Esophagus muscularis mucosa (tissue), 4 donors: Measurements from ENCODE around the gene FCHO2. TPM values are rescaled to one million over a fixed set of nuclear protein-coding genes. Genes with fewer than 3 reads are reported as not detected.
"Not testable (repeated sequence)": the region's sequence is repeated elsewhere in the genome, so short reads cannot be mapped to it uniquely, and the experiment has no call there.

Experiments used
- DNase-seq: peaks from one replicate; pipeline ENCODE4 v3.0.0-alpha.2; 2017; ENCODE audit errors: extremely low spot score
- H3K27ac ChIP-seq, 4 donors: fragments of 200-600 bp; sonication (generic); replicated peaks in 1 of 4; 1 replicate in 3 of 4; 2 replicates in 1 of 4; pipeline ENCODE4 v1.5.1; 2016 to 2019; ENCODE audit warnings: mild to moderate bottlenecking in 1 of 4
- H3K27me3 ChIP-seq, 4 donors: fragments of 200-600 bp; sonication (generic); one replicate each; pipeline versions ENCODE4 v1.5.1 to v1.6.0; 2016 to 2019
- H3K36me3 ChIP-seq, 4 donors: fragments of 200-600 bp; sonication (generic); one replicate each; pipeline ENCODE4 v1.5.1; 2016 to 2019
- H3K4me1 ChIP-seq, 4 donors: fragments of 200-600 bp; sonication (generic); one replicate each; pipeline ENCODE4 v1.5.1; 2016 to 2019
- H3K4me3 ChIP-seq, 4 donors: fragments of 200-600 bp; sonication (generic); 1 replicate in 2 of 4; 2 replicates in 2 of 4; pipeline ENCODE4 v1.5.1; 2016 to 2019; ENCODE audit warnings: mild to moderate bottlenecking in 4 of 4, moderate library complexity in 1 of 4
- H3K9me3 ChIP-seq, 4 donors: fragments of 200-600 bp; sonication (generic); 1 replicate in 3 of 4; 2 replicates in 1 of 4; pipeline ENCODE4 v1.5.1; 2016 to 2019
- EP300 ChIP-seq: sonication (generic); formaldehyde crosslinking; IDR thresholded peaks from one replicate; pipeline ENCODE4 v1.6.1; 2017; ENCODE audit warnings: antibody characterized with exemption
- POLR2A ChIP-seq: fragments of 450-650 bp; IDR thresholded peaks from one replicate; pipeline ENCODE4 v1.6.1; 2017; ENCODE audit warnings: antibody characterized with exemption, moderate library complexity, mild to moderate bottlenecking, low read depth
- POLR2AphosphoS5 ChIP-seq, 2 donors: sonication (generic); formaldehyde crosslinking; IDR thresholded peaks; one replicate each; pipeline ENCODE4 v1.6.1; 2017; ENCODE audit warnings: antibody characterized with exemption in 2 of 2
- WGBS: methylation state at CpG from one replicate; pipeline ENCODE4 v1.1.5; 2018; 5-methylcytosine and 5-hydroxymethylcytosine counted together
- intact Hi-C: fragments of 100-400 bp; cut with DNase I; formaldehyde crosslinking; loops from one replicate; pipeline ENCODE4 v1.15.1; 2023
- total RNA-seq, 4 donors: library from RNA; depleted of rRNA; stranded (reverse); fragments of >200 nt; gene quantifications; one replicate each; pipeline versions ENCODE4 v1.1.0 to v1.2.1, GENCODE V29; 2016
- TF ChIP-seq, protein P1 (sequence below), 3 experiments: fragments of 200-600 bp in 2 of 3; fragments of 450-650 bp in 1 of 3; sonication (generic) in 2 of 3; IDR thresholded peaks; one replicate each; pipeline ENCODE4 v1.5.1; 2017 to 2019; ENCODE audit warnings: antibody characterized with exemption in 3 of 3, mild to moderate bottlenecking in 2 of 3, moderate library complexity in 1 of 3

The FCHO2 gene
- total RNA-seq, 4 donors from 2014 or later: 19.7 to 26.6 (median 23.1) TPM

DNA sequence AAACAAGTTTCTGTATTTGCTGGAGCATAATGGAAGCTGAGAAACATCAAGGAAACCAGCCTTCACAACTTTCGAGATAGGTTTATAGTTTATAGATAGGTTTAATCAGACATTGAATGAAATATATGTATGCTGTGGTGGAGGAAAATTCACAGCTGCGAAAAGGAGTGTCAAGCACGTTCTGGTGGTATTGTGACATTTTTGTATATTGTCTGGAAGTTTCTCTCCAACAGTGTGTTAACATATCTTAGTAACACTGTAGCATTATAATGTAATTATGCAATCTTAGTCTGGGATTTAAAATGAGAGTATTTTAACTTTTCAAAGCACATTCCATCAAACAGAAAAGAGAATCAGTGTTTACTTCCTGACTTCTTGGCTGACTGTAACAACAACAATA, 50.0 kb downstream of the FCHO2 start:
- no peak for DNase-seq
- no peaks in the 10 kb centered on the region for H3K27me3 ChIP-seq
- no peak overlapping the region for H3K4me3 ChIP-seq
- intact Hi-C loops: no loop called here
- 79% methylated on average over 3 of the region's 3 CpGs for WGBS
- H3K4me1 ChIP-seq: no peaks in the 10 kb centered on the region
- TF ChIP-seq, protein P1, sequence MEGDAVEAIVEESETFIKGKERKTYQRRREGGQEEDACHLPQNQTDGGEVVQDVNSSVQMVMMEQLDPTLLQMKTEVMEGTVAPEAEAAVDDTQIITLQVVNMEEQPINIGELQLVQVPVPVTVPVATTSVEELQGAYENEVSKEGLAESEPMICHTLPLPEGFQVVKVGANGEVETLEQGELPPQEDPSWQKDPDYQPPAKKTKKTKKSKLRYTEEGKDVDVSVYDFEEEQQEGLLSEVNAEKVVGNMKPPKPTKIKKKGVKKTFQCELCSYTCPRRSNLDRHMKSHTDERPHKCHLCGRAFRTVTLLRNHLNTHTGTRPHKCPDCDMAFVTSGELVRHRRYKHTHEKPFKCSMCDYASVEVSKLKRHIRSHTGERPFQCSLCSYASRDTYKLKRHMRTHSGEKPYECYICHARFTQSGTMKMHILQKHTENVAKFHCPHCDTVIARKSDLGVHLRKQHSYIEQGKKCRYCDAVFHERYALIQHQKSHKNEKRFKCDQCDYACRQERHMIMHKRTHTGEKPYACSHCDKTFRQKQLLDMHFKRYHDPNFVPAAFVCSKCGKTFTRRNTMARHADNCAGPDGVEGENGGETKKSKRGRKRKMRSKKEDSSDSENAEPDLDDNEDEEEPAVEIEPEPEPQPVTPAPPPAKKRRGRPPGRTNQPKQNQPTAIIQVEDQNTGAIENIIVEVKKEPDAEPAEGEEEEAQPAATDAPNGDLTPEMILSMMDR (IDR thresholded peaks at IDR 0.05): no peak
- TF ChIP-seq POLR2A (no peak), POLR2AphosphoS5 (IDR thresholded peaks at IDR 0.05) (no peak), EP300 (no peak)
- peaks cover 0 to 20% (median 4%) of the 10 kb centered on the region in 4 donors for H3K36me3 ChIP-seq
- H3K27ac ChIP-seq: no peak overlapping the region
- no peaks in the 10 kb centered on the region for H3K9me3 ChIP-seq

DNA sequence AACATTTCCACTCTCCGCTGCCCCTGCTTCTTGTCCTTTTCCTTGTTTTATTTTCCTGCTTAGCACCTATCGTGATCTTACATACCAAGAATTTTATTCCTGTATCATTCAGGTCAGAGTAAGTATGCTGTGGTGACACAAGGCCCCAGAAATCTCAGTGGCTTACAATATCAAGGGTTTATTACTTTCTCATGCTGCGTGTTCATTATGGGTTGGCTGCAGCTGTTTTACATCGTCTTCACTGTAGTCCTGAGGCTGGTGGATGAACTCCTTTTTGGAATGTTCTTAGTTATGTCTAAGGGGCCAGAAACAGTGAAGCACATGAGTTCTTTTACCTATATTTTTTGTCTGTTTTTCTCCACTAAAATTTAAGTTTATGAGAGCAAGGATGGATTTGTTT, 51.2 kb downstream of the FCHO2 start:
- H3K27ac ChIP-seq: no peak overlapping the region
- intact Hi-C loops: no loop called here
- H3K4me1 ChIP-seq: no peaks in the 10 kb centered on the region
- no peaks in the 10 kb centered on the region for H3K9me3 ChIP-seq
- H3K36me3 ChIP-seq: peaks cover 0 to 24% (median 7%) of the 10 kb centered on the region in 4 donors
- no peaks in the 10 kb centered on the region for H3K27me3 ChIP-seq
- WGBS: 88% methylated on average over 4 of the region's 4 CpGs
- no peak for DNase-seq
- TF ChIP-seq POLR2A (no peak), EP300 (no peak), POLR2AphosphoS5 (IDR thresholded peaks at IDR 0.05) (no peak)
- TF ChIP-seq, protein P1 (IDR thresholded peaks at IDR 0.05): no peak
- no peak overlapping the region for H3K4me3 ChIP-seq

DNA sequence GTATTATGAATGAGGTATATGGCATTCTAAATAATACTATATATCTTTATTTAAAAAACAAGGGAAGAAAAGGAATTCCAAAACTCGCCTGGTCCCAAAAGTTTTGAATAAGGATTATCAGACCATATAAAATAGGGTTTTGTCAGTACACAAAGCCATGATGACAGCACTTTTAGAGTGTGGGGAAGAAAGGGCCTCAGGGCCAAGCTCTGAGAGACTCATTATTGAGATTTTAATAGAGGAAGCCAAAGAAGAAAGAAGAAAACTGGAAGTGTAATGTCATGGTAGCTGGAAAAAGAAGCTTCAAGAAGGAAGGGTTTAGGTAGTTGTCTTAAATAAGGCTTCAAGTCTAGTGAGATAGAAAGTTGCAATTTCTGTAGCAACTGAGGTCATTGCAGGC, 53.0 kb downstream of the FCHO2 start:
- TF ChIP-seq, protein P1 (IDR thresholded peaks at IDR 0.05): no peak
- TF ChIP-seq POLR2A (no peak), EP300 (no peak), POLR2AphosphoS5 (IDR thresholded peaks at IDR 0.05) (no peak)
- intact Hi-C loops: no loop called here
- H3K27ac ChIP-seq: no peak overlapping the region
- H3K9me3 ChIP-seq: no peaks in the 10 kb centered on the region
- no peaks in the 10 kb centered on the region for H3K4me1 ChIP-seq
- no peak for DNase-seq
- WGBS: 100% methylated on average over 1 of the region's 1 CpG
- H3K4me3 ChIP-seq: no peak overlapping the region
- H3K27me3 ChIP-seq: no peaks in the 10 kb centered on the region
- peaks cover 0 to 29% (median 7%) of the 10 kb centered on the region in 4 donors for H3K36me3 ChIP-seq

DNA sequence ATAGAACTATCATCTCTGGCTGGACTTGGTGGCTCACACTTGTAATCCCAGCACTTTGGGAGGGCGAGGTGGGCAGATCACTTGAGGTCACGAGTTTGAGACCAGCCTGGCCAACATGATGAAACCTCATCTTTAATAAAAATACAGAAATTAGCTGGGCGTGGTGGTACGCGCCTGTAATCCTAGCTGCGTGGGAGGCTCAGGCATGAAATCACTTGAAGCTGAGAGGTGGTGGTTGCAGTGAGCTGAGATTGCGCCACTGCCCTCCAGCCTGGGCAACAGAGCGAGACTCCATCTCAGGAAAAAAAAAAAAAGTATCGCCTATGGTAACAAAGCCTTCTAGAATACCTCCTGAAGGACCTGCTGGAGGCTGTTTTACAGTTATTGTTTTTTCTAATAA, 55.8 kb downstream of the FCHO2 start:
- WGBS: 97% methylated on average over 9 of the region's 9 CpGs
- H3K4me1 ChIP-seq, intact Hi-C loops, H3K9me3 ChIP-seq, DNase-seq, H3K27ac ChIP-seq, H3K27me3 ChIP-seq, H3K4me3 ChIP-seq: not testable (repeated sequence)
- peaks cover 0 to 30% (median 5%) of the 10 kb centered on the region in 4 donors for H3K36me3 ChIP-seq

DNA sequence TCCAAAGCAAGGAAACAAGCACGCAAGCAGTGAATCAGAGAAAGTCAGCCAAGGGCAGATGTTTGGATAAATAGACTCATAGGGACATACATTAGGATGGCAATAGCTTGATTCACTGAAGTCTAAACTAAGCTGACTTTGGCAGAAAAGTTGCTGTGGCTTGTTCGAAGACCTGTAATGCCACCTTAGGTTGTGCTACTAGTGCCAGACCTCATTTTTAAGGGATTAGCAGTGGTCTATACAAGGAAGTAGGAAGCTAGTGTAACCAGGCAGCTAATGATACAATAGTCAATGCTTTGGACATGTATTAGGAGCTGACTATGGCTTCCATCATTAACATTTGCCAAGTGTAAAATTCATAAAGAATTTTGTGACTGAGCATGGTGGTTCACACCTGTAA, 63.1 kb downstream of the FCHO2 start:
- Histone ChIP-seq H3K27ac (no peak overlapping the region), H3K4me3 (no peak overlapping the region), H3K27me3 (no peaks in the 10 kb centered on the region), H3K4me1 (no peaks in the 10 kb centered on the region), H3K36me3 (peaks cover 0 to 42% (median 21%) of the 10 kb centered on the region in 4 donors), H3K9me3 (no peaks in the 10 kb centered on the region)
- intact Hi-C loops: no loop called here
- 93% methylated on average over 2 of the region's 2 CpGs for WGBS
- TF ChIP-seq POLR2A: no peak
- TF ChIP-seq, protein P1 (IDR thresholded peaks at IDR 0.05): no peak
- DNase-seq: no peak
